Left renal cortex interstitium (tissue), 4 donors: ENCODE data around the gene PROSER2. TPM values are rescaled to one million over a fixed set of nuclear protein-coding genes. Genes with fewer than 3 reads are reported as not detected.

Experiments
- DNase-seq, 4 donors: peaks; one replicate each; pipeline ENCODE4 v3.0.0-alpha.2; 2013; ENCODE audit warnings: low read depth in 4 of 4, low spot score in 2 of 4, missing footprints in 1 of 4
- polyA plus RNA-seq, 4 donors: library from polyadenylated mRNA; unstranded; fragments of 120-200 nt; gene quantifications; one replicate each; pipeline ENCODE4 v1.2.1, GENCODE V29; 2013; ENCODE audit not compliant: insufficient read length in 4 of 4

The PROSER2 gene
- polyA plus RNA-seq, 4 donors, result 4.1 to 7.7 (median 5.1) TPM

DNA sequence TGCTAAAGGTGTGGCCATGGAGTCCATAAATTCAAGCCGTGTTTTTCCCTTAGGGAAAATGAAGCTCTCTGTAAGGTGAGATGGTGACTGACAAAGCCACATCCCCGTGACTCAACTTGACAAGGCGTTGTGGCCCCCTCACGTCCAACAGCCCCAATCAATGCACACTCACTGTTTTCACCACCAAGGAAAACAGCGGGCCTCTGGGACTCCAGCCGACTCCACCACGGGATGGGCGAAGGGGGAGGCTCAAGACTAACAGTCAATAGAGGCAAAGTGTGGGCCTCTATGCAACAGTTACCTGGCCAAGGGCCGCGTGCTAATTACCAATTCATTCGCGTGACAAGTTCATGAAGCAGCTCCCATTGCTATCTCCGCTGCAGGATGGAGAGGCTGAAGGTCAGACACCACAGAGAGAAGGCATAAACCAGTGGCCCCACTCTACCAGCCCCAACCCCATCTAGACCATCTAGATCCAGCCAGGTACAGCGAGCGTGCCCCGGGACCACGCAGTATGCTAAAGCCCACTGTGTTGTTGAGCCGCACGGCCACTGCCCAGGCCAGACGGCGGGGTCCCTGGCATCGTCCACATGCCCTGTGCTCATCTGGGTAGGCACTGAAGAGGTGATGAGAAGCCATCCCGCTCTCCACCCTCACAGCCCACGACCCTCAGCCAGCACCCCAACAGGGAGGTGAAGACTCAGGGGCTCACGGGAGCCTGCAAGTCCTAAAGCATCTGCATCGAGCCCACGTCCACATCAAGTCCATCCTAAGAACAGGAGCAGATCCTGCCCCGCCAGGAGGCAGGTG is 76.1 kb downstream of the PROSER2 start:
- no peak for DNase-seq

DNA sequence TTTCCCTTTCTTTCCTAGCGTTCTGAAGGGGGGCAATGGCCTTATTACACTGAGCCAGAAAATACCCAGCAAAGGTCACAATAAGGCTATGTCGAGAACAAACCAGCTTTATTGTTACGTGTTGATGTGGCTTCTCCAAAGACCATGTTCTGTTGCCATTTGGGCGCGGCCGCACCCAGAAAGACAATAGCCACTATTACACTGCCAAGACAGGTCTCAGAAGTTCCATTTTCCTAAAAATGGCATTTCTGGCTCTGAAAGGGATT is 77.8 kb downstream of the PROSER2 start:
- no peak for DNase-seq

DNA sequence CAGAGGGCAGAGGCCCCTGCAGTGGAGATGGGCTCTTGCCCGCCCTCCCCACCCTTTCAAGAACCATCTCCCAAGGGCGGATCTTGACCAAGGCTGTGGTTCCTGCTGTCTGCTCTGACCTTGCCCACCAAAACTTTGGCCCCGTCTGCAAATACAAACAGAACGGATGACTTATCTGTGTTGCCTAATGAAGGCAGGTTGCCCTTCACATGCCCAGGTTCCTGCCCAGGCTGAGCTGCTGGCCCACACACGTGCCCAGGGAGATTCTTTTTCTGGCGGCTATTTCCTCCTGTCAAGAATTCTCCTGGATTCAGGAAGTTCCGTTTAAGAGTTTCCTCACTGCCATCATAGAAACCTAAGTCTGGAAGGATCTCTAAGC is 78.3 kb downstream of the PROSER2 start:
- DNase-seq, result no peak

DNA sequence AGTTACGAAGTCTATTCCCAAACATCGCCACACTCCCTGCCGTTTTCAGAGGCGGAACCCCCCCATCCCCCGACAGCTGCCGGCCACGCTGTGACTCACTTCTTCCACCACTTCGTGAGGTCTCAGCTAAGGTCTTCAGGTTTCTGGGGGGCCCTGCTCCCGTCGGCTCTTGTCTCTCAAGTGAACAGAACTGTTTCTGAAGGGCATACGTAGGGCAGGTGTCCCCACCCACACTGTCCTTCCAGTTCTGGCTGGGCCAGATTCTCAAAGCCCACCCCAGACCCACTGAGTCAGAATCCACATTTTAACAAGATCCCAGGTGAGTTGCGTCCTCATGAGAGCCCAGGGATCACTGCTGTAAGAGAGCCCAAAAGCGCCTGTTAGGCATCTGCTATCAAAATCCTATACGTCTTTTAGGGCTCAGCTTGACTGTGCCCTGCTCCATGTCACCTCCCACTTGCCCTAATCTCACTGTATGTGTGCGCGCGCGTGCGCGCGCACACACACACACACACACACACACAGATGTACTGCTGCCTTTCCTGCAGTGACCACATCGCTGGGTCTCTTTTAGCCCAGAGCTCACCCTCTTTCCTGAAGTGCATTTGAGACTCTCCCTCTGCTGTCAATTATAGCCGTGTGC is 78.8 kb downstream of the PROSER2 start:
- DNase-seq, result no peak

DNA sequence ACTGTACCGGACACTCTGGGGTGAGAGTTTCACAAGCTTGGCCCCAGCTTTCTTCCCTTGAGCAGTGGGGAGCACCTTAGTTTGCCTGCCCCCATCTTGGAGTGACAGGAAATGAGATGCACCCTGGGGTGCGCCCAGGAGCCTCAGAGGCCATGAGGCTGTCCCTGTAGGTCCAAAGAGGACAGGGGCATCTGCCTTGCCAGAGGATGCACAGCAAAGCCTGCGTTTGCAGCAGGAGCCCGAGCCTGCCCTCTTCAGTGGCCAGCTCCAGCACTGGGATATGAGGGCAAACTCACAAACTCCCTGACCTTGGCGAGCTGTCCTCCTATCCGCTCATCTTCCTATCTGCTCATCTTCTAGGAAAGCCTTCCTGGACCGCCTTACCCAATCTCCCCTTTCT is 79.5 kb downstream of the PROSER2 start:
- no peak for DNase-seq

DNA sequence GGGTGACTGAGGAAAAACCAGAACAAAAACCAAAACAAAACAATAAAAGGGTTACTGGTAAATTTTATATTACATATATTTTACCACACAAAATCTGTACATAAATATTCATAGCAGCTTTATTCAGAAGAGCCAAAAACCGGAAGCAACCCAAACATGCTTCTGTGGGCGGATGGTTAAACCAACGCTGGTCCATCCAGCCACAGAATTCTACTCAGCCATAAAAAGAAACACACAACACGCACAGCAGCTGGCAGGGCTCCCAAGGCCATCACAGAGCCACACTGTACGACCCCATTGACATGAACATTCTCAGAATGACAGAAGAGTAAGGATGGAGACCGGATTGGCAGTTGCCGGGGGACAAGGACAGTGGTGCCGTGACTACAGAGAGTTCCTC is 83.6 kb downstream of the PROSER2 start:
- no peak for DNase-seq

DNA sequence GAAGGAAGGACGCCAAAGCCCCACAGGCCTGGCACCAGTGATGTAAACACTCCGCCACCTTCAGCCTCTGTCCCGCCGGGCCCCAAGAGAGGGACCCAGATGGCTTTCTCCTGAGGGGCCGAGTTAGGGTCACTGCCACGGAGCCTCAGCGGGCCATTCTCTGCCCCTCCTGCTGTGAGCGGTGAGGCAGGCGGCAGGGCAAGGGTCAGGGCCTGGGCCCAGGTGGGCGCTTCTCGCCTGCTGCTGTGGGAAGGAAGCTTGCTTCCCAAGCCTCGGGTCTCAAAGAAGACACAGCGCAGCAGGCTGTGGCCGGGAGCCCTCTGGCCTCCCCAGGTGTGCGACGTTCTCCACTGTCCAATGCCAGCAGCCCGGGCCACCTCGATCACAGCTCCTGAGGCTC is 84.8 kb downstream of the PROSER2 start:
- DNase-seq, result no peak

DNA sequence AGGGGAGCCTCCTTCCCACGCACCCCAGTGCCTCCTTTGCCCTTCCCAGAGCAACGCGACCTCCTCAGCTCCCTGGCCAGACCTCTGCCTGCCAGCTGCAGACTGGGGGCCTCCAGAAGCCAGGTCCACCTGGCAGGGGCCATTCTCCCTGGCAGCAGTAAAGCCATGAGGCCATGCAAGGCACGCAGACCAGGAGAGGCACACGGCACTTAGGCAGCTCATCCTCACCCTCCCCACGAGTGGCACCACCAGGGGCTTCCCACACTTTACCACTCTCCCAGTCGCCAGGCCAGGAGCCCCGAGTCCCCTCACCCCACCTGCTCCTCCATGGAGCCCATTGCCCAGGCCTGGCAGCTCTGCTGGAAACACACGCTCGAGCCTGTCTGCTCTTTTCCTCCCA is 85.4 kb downstream of the PROSER2 start:
- DNase-seq, result no peak

DNA sequence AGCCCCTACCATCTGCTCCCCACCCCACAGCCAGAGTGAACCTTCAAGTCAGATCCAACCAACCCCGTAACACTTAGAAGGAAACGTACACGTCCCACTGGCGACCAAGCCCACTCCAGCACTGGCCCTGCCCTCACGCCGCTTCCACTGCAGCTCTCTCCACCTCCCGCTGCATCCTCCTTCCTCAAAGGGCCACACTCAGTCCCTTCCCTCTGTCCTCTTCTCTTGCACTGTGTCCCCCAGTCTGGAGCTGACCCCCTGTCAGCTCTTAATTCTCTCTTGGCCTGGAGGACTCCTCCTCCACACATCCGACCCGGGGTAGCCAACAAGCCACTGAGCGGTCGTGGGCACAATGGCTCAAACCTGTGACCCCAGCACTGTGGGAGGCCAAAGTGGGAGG is 85.8 kb downstream of the PROSER2 start:
- no peak for DNase-seq

DNA sequence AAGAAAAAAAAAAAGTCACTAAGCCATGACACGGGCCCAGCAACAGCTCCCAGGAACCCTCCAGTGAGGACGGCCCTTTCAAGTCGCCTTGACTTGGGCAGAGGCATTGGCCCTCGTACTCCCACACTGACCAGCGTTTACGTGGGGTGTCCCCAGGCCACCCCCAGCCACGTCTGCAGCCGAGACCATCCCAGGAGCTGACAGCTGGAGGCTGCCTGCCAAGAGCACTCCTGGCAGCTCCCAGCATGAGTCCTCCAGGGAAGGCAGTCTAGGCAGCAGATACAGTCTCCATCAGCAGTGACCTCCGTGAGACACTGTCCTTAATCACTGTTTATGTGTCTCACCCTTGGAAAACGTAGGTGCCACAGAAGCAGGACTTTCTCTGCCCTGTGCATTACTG is 86.5 kb downstream of the PROSER2 start:
- no peak for DNase-seq

DNA sequence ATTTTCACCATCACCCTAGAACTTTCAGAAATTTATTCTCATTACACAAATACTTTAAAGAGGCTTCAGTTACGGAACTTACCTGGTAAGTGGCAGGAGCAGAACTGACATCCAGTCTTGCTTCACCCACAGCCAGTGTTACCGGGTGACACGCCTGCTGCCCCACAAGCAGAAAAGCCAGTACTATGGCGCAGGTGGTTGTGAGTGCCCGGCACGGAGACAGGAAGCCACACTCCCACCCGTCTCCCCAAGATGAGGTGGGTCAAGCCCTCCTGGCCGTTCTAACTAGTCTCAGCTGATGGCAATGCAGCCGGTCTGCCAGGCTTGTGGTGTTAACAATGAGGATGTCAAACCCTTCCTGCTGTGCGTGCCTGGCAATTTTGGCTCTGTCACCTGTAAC is 86.9 kb downstream of the PROSER2 start:
- DNase-seq, result no peak

DNA sequence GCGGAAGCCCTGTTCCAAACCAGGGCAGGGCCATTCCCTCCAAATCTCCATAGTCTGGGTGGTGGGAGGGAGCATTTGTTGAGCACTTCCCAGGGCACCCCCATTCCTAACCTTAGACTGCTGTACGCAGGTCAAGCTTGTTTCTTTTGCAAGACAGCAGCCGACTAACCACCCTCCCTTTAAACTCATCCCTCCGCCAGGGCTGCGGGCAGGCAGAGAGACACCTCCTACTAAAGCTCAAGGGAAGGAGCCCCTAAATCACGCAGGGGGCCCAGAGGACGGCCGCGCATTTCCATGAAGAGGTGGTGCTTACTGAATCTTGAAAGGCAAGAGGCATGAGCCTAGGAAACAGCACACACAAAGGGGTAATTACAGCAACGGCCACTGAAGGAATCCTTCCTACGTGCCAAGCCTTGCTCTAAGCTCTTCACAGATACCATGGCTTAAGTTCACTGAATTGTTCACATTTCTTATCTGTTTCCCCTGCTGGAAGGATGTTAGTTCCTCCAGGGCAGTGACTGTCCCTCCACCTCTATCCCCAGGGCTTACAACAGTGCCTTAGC is 90.0 kb downstream of the PROSER2 start:
- no peak for DNase-seq

DNA sequence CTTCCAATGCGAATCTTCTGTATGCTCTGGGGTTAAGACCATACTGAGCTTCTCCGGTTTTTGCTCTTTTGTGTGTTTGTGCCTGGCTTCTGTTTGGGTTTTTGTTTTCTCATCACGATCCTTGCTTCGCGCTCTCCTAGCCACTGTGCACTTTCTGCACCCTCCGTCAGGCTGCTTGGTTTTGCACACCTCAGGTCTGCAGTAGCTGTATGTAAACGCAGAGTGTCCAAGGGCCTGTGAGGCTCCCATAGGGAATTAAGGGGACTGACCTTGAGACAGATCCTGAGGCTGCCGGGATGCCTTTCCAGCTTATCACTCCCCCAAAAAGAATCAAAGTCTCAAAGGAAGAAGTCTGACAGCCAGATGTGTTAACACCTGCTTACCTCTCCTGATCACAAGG is 95.2 kb downstream of the PROSER2 start:
- DNase-seq, result no peak

DNA sequence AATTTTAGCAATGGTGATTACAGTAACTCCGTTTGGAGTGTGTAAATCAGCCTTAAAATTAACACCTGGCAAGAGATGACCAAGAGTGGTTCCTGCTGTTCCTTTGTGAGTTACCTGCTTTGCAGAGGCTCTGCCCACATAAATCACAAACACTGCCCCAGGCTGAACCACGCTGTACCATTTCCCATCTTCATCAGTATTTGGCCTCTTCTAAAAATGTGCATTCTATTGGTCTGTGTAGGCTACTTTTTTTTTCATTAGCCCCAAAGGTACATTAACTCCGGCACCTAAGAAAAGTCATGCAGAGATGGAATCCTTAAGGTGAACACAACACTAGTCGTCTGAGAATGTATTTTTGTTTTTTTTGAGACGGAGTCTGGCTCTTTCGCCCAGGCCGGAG is 96.1 kb downstream of the PROSER2 start:
- no peak for DNase-seq

Other genes with a start within 250 kb of the PROSER2 start
- 10 to 100 TPM; 26.1 to 30.3 (median 27.4) TPM for gene USP6NL, start 211.7 kb upstream of the PROSER2 start, polyA plus RNA-seq
- 10 to 100 TPM; 11.3 to 17.7 (median 15.1) TPM for gene ECHDC3, start 81.0 kb upstream of the PROSER2 start, polyA plus RNA-seq
- 10 to 100 TPM; 32.1 to 40.5 (median 37.3) TPM for gene UPF2, start 219.5 kb downstream of the PROSER2 start, polyA plus RNA-seq
- 10 to 100 TPM; 26.9 to 36.1 (median 32.4) TPM for gene DHTKD1, start 245.6 kb downstream of the PROSER2 start, polyA plus RNA-seq